GM18502 (cell line): ENCODE results near the gene MUSTN1.

ENCODE experiments used
- ATAC-seq: cut with Tn5 transposase; IDR thresholded peaks from one replicate; pipeline ENCODE4 v1.9.1; 2021; ENCODE audit warnings: mild to moderate bottlenecking; ENCODE audit not compliant: unreplicated experiment, poor library complexity

The MUSTN1 gene

GRCh38 chr3:52854013-52854412 lies 19.2 kb upstream of the MUSTN1 start:
- ATAC-seq: no peak

GRCh38 chr3:52852419-52852818 lies 17.6 kb upstream of the MUSTN1 start:
- no peak for ATAC-seq

DNA sequence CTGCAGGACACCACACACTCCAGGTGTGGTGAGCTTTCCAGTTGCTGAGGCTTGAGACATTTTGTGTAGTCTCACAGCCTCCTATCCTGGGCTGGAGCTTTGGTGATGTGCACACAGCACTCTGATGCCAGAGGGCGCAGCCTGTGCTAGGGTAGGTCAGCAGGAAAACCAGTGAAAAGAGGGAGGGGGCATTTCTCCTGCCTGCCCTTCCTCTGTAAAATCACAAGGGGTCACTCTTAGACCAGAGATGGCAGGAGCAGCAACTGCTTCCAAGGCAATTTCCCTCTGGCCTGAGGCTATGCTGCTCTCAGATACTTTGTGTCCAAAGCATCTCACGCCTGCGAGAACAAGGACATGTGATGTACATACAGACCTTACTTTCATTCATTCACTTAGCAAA lies 16.5 kb upstream of the MUSTN1 start:
- ATAC-seq: no peak

DNA sequence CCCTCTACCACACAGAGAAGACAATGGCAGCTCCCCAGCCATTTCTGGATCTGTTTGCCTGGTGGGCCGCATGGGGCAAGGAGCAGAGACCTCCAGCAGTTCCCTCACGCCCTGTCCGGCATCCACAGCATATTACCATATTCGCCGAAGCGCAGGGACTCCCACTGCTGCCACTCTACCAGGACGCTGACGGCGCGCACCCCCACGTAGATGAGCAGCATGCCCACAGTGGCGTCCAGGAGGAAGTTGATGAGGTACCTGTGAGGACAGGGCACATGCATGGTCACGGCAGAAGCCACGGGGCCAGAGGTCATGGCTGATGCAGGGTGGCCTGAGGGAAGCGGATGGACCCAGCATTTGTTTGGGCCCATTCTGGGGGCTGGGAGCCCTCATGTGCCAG lies 14.8 kb upstream of the MUSTN1 start:
- ATAC-seq: no peak

DNA sequence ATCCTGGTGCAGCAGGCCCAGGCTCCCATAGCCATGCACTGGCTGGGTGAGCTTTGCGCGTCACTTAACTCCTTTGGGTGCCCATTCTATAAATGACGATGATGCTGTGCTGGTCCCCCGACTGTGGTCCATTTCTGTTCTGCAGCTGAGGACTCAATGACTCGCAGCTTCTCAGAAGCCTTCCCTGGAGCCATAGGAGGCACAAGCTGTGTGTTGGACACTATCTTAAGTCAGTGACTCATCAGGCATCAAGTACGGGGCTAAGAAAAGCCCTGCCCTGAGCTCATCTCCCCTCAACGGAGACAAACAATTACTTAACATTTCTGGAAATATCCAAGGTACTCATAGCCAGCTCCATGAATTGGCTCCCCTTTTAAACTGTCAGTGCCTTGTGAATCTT lies 13.8 kb upstream of the MUSTN1 start:
- ATAC-seq: no peak

DNA sequence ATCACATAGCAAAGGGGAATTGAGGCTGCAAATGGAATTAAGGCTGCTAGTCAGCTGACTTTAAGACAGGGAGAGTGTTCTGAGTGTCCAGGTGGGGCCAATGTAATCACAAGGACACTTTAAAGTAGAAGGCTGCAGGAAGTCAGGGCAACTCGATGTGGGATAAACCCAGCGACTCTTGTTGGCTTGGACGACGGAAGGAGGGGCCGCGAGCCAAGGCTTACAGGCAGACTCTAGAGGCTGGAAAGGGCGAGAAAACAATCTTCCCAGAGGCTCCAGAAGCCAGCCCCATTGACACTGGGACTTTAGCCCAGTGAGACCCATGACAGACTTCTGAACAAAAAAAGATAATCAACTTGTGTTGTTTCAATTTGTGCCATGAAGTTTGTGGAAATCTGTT lies 12.9 kb upstream of the MUSTN1 start:
- no peak for ATAC-seq

GRCh38 chr3:52847241-52847640 lies 12.4 kb upstream of the MUSTN1 start:
- ATAC-seq: no peak

- ATAC-seq: no peak
Measured at GRCh38 chr3:52846432-52846965, 11.7 kb upstream of the MUSTN1 start.

GRCh38 chr3:52845691-52846431 lies 11.0 kb upstream of the MUSTN1 start:
- no peak for ATAC-seq

DNA sequence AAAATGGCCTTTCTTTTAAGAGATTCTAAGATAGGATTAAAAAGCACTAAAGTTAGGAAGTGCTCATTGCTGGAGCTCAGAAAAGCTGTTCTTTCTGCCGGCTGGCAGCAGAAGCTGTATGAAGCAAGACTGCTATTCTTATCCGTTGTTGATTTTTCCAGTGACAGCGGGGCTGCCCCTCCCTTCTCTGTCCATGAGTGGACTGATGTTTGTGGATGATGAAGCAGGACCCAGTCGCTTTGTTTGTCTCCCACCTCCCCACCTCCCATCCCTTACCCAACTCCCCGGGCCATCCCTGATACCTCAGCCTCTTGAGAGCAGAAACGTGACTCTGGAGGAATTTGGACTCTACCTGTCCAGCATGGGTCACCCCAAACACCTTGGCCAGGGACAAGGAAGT lies 10.3 kb upstream of the MUSTN1 start:
- no peak for ATAC-seq

DNA sequence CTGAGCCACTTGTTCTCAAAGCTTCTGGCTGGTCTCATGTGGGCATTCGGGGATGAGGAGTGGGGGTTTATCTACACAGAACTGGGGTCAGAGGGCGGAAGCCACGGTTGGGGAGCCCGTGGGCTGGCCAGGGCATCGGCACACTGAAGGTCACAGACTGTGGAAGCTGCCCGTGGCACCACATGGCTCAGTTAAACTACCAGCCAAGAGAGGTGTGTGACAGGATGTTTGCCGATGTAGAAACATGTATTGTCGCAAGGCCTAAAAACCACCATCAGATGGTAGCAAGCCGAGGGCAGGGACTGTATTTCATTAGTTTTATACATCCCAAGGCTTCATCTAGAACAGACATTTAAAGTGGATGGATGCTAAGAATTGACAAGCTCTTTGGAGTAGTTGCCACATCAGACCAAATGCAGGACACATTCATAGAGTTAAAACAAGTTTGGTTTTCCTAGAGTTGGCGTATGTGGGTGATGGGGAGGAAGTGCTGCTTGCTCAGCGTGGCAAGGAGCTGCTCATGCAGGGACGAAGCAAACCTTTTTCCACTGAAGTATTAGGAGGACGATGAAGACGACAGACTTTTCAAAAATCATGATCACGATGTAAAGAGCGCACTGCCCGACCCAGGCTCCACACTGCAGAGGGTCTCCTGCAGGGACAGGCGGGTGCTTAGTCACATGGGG lies 9.6 kb upstream of the MUSTN1 start:
- ATAC-seq: no peak

- ATAC-seq: no peak
Measured at GRCh38 chr3:52843881-52844280, 9.1 kb upstream of the MUSTN1 start.

GRCh38 chr3:52843108-52843865 lies 8.5 kb upstream of the MUSTN1 start:
- no peak for ATAC-seq

DNA sequence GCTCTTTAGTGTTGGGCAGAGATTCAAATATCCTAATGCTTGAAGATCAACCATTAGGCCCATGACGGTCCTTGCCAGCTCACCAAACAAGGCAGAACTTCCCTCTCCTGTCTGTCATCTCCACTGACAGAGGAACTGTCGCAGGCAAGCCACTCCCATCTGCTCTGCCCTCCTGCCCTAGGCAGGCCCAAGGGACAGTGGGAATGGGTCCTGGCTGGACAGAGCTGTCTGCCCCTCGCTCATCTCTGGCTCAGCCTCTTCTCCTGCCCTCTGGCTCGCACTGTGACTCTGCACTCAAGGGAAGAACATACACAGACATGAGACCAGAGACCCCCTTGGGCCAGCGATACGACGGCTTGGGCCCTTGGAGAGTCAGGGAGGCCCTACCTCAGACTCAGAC lies 7.6 kb upstream of the MUSTN1 start:
- ATAC-seq: no peak

GRCh38 chr3:52841981-52842340 lies 7.1 kb upstream of the MUSTN1 start:
- no peak for ATAC-seq

DNA sequence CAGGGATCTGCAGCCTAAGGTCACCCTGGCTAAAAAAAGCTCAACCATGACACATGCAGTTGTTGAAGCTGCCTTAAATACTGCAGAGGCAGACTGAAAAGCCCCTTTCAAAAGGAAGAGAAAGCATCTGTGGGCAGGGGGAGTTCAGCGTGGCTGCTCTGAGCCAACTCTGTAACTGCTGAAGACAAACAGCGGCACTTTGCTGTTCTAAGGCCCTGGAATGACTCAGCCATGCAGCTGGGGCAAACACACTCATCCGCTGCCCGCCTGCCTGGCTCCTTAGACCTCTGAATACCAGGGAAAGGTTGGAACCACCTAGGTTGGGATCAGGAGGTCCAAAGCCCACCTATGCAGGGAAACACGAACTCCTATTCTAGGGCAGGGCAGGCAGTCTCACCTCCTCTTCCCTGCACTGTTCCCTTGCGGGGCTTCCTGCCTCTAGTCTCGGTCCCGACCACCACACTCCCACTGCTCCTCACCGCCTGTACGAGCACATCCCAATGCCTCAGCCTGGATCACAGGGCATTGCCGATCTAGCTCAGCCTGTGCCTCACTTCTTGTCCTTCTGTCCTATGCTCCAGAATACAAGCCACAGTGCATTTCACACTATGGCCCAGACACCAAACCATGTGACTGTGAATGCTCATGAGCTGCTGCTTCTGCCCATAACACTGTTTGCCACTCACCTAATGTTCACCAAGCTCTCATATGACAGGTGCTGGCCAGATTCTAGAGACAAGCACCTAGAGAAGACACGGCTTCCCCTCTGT lies 6.6 kb upstream of the MUSTN1 start:
- no peak for ATAC-seq

DNA sequence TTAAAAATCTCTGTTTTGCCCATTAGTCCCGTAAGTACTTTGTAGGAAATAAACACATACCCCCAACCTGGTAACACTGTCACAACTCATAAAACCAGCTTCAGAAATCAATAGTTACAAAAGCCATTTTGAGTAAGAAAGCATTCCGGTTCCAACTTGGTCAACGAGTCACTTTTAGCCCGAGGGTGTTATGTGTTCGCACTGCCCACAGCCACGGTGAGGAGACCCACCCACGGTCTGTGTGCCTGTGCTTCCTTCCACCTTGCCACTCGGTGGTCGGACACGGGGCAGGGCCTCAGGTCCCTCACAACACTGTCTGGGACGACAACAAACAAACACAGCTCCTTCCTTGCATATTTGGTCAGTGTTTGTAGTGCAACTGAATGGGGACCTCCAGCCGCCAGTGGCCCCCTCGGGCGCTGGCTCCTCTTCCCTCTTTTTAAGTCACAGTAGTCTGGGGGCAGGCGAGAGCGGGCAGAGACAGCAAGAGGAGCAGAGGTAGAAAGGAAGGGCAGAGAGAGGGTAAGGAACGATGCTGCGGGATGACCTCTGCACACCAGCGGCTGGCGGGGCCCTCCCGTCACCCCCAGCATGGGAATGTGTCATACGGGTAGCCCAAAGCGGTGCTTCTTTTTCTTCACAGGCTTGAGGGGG lies 5.2 kb upstream of the MUSTN1 start:
- no peak for ATAC-seq

GRCh38 chr3:52839268-52839575 lies 4.4 kb upstream of the MUSTN1 start:
- ATAC-seq: no peak

- no peak for ATAC-seq
Measured at GRCh38 chr3:52838561-52839267, 3.9 kb upstream of the MUSTN1 start.

GRCh38 chr3:52836986-52837385 lies 2.2 kb upstream of the MUSTN1 start:
- ATAC-seq: no peak
